Endothelial cell of hepatic sinusoid (primary cell): ENCODE results near the gene NCBP3.
"Not testable (repeated sequence)": the region's sequence is repeated elsewhere in the genome, so short reads cannot be mapped to it uniquely, and the experiment has no call there.

Source experiments
- in situ Hi-C: cut with HindIII; loops from 2 replicates; pipeline ENCODE4 v1.10.0; 2017; ENCODE audit warnings: low sequenced_read_pairs

Gene NCBP3

DNA sequence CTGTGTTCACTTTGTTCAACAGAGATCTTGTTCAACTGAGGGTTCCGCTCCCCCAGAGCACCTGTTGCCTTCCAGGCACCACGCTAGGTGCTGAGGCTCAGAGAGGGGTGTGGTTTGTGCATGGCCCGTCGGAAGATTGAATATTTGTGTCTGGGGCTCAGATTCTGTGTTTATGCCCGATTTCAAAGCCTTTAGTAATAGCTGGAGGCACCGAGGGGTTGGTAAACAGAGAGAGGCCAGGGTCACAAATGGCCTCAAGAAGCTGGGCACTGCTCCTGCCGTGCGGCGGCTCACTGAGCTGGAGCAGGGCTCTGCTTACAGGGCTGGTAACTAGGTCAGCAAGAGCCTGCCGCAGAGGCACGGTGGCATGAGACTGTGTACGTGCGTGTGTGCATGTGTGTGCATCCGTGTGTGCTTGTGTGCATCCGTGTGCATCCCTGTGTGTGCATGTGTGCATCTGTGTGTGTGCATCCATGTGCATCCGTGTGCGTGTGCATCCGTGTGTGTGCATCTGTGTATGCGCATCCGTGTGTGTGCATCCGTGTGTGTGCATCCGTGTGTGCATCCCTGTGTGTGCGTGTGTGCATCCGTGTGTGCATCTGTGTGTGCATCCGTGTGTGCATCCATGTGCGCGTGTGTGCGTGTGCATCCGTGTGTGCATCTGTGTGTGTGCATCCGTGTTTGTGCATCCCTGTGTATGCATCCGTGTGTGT, 50.5 kb downstream of the NCBP3 start:
- in situ Hi-C loops = no loop called here

DNA sequence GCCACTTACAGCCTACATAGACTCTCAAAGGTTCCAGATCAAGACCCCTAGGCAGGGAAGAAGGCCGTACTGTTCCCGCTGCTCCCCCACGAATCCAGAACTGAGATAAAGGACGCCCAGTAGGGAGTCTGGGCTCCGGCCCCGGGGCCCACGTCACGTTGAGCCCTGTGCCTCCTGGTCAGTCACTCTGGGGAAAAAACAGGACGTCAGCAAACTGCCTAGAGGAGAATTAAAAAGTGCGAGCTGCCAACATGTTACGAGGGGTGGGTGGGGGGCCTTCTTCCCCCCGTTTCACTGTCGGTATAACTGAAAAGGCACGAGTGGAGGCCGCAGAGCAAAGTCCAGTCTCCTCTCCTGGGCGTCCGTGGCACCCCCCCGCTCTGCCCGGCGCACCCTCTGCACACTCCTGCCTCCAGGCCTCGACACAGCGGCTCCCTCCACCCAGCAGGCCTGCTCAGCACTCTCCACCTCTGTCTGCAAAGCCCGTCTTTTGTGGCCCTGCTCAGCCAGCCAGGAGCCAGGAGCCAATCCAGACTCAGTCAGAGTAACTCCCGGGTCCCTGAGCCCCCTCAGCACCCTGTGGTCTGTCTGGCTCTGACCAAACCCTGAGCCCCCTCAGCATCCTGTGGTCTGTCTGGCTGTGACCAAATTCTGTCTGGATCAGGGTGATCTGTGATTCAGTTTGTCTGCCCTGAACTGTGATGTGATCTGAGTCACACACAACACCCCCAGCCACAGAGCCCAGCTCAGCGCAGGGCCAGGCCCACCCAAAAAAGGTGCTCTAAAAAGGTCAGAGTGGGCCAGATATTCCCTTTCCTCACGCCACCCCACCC, 51.3 kb downstream of the NCBP3 start:
- in situ Hi-C loops = no loop called here

DNA sequence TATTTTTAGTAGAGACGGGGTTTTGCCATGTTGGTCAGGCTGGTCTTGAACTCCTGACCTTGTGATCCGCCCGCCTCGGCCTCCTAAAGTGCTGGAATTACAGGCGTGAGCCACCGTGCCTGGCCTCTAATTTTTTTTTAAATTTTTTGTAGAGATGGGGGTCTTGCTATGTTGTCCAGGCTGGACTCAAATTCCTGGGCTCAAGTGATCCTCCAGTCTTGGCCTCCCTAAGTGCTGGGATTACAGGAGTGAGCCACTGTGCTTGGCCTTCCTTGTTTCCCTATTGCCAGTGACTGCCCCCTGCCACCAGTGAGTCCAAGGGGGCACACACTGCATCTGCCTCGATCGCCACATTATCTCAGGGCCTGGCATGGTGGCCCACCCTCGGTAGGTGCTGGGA, 51.9 kb downstream of the NCBP3 start:
- in situ Hi-C loops = not testable (repeated sequence)

DNA sequence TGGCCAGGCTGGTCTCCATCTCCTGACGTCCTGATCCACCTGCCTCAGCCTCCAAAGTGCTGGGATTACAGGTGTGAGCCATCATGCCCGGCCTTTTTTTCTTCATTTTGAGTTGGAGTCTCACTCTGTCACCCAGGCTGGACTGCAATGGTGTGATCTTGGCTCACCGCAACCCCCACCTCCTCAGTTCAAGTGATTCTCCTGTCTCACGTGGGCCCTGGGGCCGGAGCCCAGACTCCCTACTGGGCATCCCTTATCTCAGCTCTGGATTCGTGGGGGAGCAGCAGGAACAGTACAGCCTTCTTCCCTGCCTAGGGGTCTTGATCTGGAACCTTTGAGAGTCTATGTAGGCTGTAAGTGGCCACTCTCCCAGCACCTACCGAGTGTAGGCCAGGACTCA, 52.8 kb downstream of the NCBP3 start:
- in situ Hi-C loops = not testable (repeated sequence)

- in situ Hi-C loops = no loop called here
Measured at GRCh38 chr17:3792481-3792880, 53.6 kb downstream of the NCBP3 start.

GRCh38 chr17:3788200-3788599, 57.8 kb downstream of the NCBP3 start:
- in situ Hi-C loops = no loop called here

GRCh38 chr17:3785323-3785722, 60.7 kb downstream of the NCBP3 start:
- in situ Hi-C loops = not testable (repeated sequence)

GRCh38 chr17:3782751-3783150, 63.3 kb downstream of the NCBP3 start:
- in situ Hi-C loops = no loop called here

DNA sequence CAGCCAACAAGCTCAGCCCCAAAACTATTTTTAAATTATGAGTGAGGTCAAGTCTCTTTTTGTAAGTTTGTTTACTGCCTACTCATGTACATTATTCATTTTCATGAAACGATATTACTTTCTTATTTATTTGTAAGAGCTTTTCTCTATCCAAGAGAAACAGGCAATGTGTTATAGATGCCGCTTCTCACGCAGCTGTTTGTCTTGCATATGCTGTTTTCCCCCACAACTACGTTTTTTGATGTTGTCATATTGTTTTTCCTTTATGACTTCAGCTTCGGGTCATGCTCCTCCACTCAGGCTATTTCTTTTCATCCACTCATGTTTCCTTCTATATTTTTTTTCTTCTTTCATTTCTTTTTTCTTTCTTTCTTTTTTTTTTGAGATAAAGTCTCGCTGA, 65.1 kb downstream of the NCBP3 start:
- in situ Hi-C loops = no loop called here

GRCh38 chr17:3777366-3778120, 68.5 kb downstream of the NCBP3 start:
- in situ Hi-C loops = no loop called here

DNA sequence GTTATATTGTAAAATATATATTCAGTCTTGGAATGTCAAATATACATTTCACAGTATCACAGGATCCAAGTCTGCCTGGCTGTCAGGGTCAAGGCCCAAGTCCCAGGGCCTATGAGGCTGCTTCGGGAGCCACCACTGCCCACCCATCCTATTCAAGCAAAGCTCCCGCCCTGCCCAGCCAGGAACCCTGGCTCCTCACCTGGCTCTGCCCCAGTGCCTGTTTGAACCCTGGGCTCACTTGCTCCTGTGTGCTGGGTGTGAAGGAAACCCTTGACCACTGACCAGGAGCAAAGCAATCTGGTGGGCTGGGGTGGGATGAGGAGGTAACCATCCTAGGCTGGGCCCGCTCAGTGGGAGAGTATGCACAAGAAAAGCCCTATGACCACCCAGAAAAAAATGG, 72.1 kb downstream of the NCBP3 start:
- in situ Hi-C loops = no loop called here

DNA sequence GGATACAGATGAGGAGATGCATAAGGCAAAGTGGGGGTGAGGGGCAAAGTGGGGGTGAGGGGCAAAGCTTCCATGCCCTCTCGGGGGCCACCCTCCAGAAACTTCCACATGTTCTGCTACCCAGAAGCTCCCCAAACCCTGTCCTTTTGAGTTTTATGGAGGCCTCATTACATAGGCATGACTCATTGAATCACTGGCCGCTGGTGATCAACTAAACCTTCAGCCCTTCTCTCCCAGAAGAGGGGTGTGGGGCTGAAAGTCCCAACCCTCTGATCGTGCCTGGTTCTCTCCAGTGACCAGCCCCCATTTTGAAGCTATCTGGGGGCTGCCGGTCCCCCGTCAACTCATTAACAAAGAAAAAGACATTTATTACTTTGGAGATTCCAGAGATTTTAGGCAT, 72.5 kb downstream of the NCBP3 start:
- in situ Hi-C loops = no loop called here

DNA sequence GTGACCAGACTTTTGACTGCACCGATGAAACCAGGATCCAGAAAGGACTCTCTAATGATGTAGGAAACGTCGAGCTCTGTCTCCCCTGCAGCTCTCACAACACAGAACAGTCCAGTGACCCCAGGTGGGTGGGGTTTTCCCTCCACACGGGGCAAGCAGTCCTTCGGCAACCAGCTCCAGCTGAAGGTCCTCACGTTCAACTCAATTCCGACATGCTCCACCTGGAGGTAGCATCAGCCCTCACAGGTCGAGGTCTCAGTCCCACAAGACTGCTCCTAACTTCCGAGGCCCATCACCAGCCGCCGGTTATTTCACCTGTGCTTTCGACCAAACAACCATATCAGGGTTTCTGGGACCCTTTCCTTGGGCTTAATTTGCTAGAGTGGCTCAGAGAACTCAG, 73.3 kb downstream of the NCBP3 start:
- in situ Hi-C loops = no loop called here

DNA sequence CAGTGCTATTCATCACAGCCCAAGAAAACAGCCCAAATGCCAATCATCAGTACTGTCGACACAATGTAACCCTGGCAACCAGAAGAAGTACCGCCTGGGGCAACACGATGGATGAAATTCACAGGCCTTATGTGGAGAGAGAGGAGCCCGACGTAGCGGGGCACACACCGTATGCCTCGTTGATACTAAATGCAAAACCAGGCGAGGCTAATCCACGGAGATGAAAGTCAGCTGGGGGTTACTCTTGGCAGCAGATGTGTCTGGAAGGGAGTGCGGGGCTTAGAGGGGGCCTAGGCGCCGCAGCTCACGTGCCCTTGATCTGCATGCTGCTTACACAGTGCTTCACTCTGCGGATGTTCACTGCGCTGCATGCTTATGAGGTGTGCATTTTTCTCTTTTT, 74.9 kb downstream of the NCBP3 start:
- in situ Hi-C loops = no loop called here

DNA sequence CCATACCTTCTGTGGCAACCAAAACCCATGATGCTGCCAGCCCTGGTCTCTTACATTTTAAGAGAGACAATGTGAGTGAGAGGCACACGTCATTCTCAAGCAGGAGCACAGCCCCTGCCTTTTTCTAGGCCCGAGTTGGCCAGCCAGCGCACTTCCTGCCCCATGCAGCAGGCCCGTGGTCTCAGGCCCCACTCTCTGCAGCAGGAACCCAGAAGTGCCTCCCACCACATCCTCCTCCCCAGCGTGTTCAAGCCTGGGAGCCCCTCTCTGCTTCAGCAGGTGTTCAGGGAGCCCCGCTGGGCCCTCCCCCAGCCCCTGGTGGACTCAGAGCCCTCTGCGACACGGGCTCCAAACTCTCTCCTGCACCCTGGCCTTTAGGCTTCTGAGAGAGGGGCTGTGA, 75.6 kb downstream of the NCBP3 start:
- in situ Hi-C loops = no loop called here

- in situ Hi-C loops = loop anchor here (5.0 to 10.0 kb wide), 2 partner anchors 74 to 84 kb away; partner anchors contain the start of gene P2RX5
Measured at GRCh38 chr17:3768769-3769168, 77.3 kb downstream of the NCBP3 start.

- in situ Hi-C loops = loop anchor here (5.0 to 10.0 kb wide), 2 partner anchors 74 to 84 kb away; partner anchors contain the start of gene P2RX5
Measured at GRCh38 chr17:3768341-3768740, 77.7 kb downstream of the NCBP3 start.

- in situ Hi-C loops = loop anchor here (5.0 to 10.0 kb wide), 2 partner anchors 72 to 86 kb away; partner anchors contain the start of gene P2RX5
Measured at GRCh38 chr17:3766779-3767178, 79.3 kb downstream of the NCBP3 start.

DNA sequence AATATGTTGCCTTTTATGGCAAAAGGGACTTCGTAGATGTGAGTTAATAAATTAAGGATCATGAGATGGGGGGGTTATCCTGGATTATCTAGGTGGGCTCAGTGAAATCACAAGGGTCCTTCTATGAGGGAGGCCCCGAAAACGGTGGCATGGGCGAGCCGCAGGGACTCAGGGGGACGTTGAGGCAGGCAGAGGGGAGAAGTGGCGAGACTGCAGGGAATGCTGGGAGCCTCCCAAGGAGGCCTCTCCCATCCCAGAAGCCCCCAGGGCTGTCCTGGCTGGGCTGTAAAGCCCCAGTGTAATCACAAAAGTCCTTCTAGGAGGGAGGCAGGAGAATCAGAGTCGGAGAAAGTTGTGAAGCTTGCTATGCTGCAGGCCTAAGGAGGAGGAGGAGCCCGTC, 80.1 kb downstream of the NCBP3 start:
- in situ Hi-C loops = loop anchor here (5.0 to 10.0 kb wide), 2 partner anchors 71 to 86 kb away; partner anchors contain the start of gene P2RX5

DNA sequence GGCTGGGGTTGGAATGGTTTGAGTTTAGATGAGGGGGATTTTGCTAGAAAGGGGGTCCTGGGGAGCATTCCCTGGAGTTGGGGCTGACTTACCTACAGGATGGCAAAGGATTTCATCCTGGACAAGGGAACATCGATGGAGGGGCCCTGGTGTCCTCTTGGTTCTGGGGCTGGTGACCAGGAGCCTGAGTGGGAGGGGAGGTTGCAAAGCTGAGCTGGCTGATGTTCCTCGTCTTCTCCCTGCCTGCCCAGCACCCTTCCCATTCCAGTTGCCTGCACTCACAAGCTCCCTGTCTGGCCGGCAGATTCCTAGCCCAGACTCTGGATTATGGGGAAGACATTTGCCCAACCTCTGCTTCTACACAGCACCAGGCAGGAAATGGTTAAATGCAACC, 82.3 kb downstream of the NCBP3 start:
- in situ Hi-C loops = loop anchor here (10.0 kb wide), 1 partner anchor 69 kb away; the partner anchor contains the start of gene P2RX5
